GM19463 (cell line): ENCODE measurements around the gene NCK2.
A peak's percentile ranks its signal among the peaks of the same experiment; 100 is the strongest.

Source experiments
- ATAC-seq: cut with Tn5 transposase; IDR thresholded peaks from one replicate; pipeline ENCODE4 v1.9.1; 2021; ENCODE audit warnings: mild to moderate bottlenecking, moderate library complexity; ENCODE audit not compliant: unreplicated experiment

The NCK2 gene

GRCh38 chr2:105789745-105790460, 45.2 kb downstream of the NCK2 start:
- ATAC-seq, result peak; percentile 87

- ATAC-seq, result peak; percentile 13
These were observed 45.9 kb downstream of the NCK2 start for GRCh38 chr2:105790461-105791149.

- ATAC-seq, result no peak
These were observed 46.5 kb downstream of the NCK2 start for GRCh38 chr2:105791229-105791628.

- ATAC-seq, result no peak
These were observed 47.8 kb downstream of the NCK2 start for GRCh38 chr2:105792561-105792960.

GRCh38 chr2:105793196-105793975, 48.7 kb downstream of the NCK2 start:
- ATAC-seq, result no peak

GRCh38 chr2:105794926-105795574, 50.3 kb downstream of the NCK2 start:
- no peak for ATAC-seq

- ATAC-seq, result no peak
These were observed 50.8 kb downstream of the NCK2 start for GRCh38 chr2:105795575-105795934.

GRCh38 chr2:105796131-105796638, 51.5 kb downstream of the NCK2 start:
- ATAC-seq, result peak; percentile 31

- no peak for ATAC-seq
These were observed 52.1 kb downstream of the NCK2 start for GRCh38 chr2:105796791-105797190.

- ATAC-seq, result peak; percentile 40
These were observed 52.6 kb downstream of the NCK2 start for GRCh38 chr2:105797298-105797819.

- no peak for ATAC-seq
These were observed 53.9 kb downstream of the NCK2 start for GRCh38 chr2:105798595-105798994.

- ATAC-seq, result no peak
These were observed 55.5 kb downstream of the NCK2 start for GRCh38 chr2:105800036-105800713.

GRCh38 chr2:105800953-105801635, 56.4 kb downstream of the NCK2 start:
- no peak for ATAC-seq

GRCh38 chr2:105801961-105802360, 57.2 kb downstream of the NCK2 start:
- no peak for ATAC-seq

GRCh38 chr2:105802587-105802986, 57.9 kb downstream of the NCK2 start:
- ATAC-seq, result peak; percentile 54

- peak; percentile 46 for ATAC-seq
These were observed 58.6 kb downstream of the NCK2 start for GRCh38 chr2:105803337-105803736.

GRCh38 chr2:105803773-105804172, 59.1 kb downstream of the NCK2 start:
- no peak for ATAC-seq

GRCh38 chr2:105804266-105804665, 59.6 kb downstream of the NCK2 start:
- ATAC-seq, result no peak

- ATAC-seq, result no peak
These were observed 62.3 kb downstream of the NCK2 start for GRCh38 chr2:105806996-105807395.
